GM03348 (cell line): ENCODE data around the gene MTMR1.

ENCODE experiments used
- DNase-seq: peaks from one replicate; pipeline ENCODE4 v3.0.0; 2012; ENCODE audit warnings: low spot score

Gene MTMR1

DNA sequence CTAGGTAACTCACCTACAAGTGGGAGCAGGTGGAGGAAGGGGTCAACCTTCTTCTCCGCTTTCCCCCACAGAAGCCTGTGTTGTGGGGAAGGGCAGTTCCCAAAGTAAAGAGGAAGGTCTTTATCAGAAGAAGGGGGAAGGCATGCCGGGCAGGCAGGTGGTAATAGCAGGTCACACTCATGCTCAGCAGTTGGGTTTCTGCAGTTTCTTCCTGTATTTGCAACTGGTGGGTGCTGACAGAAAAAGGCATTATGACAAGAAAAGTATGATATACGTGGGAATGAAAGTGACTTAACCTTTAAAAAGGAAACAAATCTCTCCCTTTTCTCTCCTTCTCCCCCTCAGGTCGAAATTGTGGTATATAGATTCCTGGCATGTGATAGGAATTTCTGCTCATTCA lies 3.7 kb downstream of the MTMR1 start:
- no peak for DNase-seq

DNA sequence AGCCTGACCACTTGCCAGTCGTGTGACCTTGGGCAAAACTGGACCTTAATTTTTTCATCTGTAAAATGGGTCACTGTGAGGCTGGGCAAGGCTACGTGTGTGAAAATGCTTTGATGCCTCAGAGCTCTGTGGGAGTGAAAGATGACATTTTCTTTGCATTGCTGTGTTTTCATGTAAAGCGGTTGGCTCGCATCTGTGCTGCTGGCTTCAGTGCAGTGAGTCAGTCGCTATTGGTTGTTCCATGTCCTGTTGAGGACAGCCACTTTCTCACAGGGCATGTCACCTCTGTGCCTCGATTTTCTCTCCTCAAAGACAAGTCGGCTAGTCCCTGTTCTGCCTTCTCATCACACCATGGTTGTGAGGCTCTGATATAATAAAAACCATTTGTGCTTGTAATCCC lies 4.4 kb downstream of the MTMR1 start:
- DNase-seq: no peak

DNA sequence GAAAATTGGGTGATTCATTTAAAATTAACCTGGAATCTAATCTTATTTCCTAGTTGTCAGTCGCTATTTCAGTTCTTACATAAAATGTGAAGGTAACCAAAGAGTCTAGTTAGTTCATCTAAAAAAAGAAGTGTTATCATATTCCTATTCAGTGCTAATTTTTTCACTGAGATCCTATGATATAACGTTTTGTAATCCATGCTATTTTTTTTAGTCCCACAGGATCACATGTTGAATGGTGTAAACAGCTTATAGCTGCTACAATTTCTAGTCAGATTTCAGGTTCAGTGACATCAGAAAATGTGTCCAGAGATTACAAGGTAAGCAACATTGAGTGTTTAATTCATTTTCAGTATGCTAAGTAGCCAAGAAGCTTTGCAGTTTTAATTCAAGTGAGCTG lies 5.8 kb downstream of the MTMR1 start:
- DNase-seq: no peak

DNA sequence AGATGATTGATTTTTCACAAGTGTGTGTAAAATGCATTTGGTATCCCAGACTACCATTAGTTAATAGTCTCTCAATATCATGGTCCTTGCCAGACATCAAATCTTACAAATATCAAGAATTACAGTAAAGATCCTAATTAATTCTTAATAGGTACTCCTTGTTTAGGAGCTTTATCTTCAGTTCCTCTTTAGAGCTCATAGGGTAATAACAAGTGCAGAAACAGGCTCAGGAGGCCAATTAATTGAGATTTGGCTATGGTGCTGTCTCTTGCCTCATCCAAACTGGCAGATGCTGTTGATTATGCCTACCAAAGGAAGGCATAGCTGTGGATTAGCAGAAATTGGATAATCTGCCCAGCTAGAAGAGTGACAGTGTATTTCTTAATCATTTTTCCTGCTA lies 6.9 kb downstream of the MTMR1 start:
- DNase-seq: no peak

DNA sequence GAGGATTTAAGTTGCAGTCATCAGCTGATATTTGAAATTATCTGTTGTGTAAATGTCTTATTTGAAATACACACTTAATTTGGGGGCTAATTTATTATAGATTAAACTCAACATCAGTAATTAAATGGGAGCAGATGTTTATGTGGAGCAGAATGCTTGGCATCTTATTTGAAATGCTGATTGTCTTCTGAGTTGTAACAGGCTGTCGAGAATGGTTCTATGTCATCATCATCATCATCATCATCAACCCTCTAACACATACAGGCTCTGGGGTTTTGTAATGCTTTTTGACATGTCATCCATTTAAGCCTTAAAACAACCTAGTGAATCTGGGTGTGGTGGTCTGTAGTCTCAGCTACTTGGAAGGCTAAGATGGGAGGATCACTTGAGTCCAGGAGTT lies 8.2 kb downstream of the MTMR1 start:
- DNase-seq: no peak

DNA sequence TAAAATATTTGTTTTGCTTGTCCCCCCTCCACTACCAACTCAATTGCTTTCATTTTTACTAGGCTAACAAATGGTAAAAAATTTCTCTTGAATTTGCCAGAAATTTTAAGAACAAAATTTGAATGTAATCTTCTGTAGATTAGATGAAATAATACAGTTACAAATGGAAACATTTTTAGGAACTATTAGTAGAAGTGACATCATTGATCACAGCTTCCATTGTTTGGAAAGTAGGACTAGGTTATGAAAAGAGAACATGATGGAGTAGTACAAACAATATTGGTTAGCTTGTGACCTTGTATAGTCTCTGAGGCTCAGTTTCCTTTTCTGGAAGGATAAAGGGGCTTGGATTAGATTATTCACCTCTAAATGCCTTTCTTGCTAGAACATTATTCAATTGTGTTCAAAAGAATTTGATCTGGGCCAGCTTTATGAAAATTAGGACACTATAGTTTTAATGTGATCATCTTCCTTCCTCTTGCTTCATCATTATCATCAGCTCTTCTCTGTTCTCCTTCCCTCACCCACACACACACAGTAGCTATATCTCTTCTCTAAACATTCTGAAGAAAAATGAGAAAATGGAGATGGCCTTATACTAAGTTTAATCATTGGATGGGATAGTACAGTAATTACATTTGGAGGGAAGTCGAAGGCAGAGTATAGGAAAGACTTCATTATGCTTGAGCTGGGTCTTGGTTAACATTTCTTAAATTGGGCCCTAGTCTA lies 9.9 kb downstream of the MTMR1 start:
- no peak for DNase-seq

DNA sequence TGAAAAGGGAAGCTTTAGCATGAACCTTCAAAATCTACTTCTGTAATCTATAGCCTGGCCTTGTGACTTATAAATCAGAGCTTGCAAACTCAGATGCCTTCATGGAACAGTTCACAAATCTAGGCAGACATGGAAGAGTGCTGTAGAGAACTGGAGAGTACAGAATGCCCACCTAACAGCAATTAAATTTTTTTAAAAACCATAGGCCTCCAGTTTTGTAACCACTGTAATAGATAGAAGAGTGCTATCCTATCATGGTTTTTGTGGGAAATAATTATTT lies 10.4 kb downstream of the MTMR1 start:
- DNase-seq: no peak

DNA sequence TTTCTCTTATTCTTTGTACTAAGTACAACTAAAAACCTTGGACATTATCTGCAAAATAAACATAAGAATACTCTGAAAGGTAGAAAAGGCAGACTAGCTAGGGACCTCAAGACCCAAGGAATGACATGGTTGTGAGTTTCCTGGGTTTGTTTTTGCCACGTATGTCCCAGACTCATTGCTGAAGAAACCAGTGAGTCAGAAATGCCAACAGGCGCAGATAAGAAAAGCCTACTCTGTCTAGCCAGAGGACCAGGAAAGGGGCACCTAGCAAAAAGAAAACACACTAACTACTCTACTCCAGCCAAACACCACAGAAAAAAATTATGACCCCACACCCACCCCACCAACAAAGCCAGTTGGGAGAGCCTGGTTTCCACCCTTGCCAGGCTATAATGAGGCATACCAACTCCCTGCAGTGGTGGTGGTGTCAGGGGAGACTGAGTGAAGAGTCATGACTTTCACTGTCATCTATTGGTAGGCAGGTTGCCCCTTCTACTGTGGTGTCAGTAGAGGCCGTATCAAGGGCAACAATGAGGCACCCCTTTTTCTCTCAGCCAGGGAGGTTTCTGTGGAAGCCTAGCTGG lies 10.9 kb downstream of the MTMR1 start:
- no peak for DNase-seq

DNA sequence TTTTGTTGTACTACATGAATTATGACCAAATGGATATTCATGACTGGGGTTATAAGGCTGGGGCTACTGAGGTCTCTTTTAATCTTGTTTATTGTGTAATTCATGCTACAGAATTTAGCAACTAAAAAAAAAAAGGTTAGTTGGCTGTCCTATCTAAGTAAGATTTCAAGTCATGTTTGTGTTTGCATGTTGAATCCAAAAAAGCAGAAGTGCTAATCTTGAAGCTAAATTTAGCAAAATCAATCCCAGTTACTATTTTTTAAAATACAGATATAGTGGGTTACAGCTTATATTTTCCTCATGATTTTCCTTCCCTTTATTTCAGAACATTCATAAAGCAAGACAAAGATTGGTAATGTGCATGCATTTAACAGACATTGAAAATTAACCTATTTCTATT lies 19.4 kb downstream of the MTMR1 start:
- no peak for DNase-seq

DNA sequence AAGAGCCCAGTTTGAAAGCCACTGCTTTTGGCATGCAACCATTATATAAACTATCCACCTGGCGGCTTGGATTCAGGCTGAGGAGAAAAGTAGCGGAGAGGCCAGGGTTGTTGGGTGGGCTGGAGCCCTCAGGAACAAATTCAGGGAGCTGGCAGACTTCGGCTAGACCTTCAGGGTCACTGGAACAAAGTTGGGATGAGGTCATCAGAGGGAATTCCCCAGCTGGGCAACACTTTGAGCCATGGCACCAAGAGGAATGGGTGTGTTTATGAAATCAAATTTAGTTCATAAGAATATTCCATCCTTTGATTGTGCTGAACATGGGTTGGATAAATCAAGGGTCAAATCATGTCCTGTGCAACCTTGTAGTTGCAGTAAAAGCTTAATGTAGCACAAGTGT lies 22.0 kb downstream of the MTMR1 start:
- no peak for DNase-seq

DNA sequence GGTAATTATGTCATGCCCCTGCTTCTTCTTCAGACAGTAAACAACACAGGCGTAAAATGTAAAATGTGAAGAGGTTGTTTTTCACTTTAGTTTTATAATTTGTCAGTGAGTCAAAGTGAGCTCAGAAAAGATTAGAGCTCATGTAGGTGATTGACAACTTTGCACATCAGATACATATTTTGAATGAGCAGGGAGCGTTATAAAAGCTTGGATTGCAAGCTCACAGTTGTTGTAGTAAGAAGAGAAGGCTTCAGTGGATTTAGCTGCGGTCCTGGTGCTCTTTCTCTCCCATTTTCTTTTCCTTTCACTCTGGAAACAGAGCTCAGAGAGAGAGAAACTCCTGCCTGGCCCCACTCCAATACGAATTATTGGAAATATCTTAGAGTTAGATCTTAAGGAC lies 26.4 kb downstream of the MTMR1 start:
- DNase-seq: no peak

DNA sequence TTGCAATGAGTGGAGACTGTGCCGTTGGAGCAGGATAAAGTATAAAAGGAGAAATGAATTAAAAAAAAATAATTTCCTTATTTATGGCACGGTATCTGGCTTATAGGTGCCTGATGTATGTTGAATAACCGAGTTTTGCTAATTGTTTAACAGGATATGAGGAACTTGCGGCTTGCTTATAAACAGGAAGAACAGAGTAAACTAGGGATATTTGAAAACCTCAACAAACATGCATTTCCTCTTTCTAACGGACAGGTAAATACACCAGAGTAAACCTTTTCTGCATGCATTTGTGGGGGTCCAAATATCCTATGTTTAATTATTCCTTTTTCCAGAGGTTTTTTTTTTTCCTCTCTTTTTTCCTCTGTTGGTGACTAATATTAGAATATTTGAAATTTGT lies 36.8 kb downstream of the MTMR1 start:
- DNase-seq: no peak

DNA sequence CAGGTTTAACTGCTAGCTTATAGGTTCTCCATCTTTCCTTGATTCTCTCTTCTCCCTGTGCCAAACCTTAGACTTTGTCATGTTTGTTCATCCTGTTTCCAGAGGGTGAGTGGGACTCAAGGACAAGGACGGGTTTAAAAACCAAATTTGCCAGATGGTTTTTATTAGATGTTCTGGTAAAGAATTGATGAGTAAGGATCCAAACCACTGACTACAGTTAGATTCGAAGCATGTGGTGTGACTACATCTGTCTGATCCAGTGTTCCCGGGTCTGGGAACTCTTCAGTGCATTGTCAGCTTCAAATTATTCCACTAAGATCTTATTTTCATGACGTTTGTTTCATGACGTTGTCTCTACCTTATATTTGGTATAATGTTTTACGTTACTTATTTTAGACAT lies 37.5 kb downstream of the MTMR1 start:
- DNase-seq: peak; percentile 66

DNA sequence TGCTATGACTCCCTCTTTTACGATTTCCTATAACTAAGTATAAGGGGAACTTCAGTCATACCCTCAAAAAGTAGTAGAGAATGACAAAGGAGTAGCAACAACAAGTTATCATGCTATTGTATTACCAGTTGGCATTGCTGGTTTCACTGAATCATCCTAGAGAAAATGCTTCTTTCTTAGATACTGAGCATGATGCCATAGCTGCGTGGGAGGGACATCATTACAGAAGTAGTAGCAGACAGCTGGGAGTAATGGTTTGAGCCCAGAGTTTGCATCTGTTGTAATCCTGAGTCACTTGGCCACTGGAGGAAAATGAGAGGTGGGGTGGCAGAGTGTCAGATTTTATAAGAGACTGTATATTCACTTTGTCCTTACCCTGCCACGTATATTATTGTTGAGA lies 38.6 kb downstream of the MTMR1 start:
- DNase-seq: peak; percentile 76

DNA sequence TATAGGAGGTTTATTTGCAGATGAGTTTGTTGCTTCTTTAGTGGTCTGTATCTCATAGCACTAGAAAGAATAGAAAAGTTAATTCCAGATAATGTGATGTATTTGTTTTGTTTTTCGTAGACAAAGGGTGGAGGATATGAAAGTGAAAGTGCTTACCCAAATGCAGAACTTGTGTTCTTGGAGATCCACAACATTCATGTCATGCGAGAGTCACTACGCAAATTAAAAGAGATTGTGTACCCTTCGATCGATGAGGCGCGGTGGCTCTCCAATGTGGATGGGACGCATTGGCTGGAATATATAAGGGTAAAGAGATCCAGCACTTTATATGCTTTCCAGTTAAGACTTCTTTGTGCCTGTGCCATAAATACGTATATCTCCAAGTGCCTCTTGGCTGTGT lies 43.3 kb downstream of the MTMR1 start:
- DNase-seq: no peak

DNA sequence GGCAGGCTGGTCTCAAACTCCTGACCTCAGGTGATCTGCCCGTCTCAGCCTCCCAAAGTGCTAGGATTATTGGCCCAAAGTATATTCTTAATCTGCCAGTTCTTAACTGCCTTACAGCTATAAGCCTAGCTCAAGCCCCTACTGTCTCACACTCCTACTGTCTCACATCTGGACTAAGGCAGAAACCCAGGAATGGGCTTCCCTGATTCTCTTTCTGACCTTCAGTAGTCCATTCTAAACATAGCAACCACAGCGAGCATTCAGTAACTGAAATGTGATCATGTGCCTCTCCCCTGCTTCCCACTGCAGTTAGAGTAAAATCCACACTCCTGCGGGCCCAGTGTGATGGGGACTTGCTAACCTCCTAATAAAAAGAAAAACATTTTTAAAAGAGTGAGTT lies 58.9 kb downstream of the MTMR1 start:
- DNase-seq: no peak

DNA sequence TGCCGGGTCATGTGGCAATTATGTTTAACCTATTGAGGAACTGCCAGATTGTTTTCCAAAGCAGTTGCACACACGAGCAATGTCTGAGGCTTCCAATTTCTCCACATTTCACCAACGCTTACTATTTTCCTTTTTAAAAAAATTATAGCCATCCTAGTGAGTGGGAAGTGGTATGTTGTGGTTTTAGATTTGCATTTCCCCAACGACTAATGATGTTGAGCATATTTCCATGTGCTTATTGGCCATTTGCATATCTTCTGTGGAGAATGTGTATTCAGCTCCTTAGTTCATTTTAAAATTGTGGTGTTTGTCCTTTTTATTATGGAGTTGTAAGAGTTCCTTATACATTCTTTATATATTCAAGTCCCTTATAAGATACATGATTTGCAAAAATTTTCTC lies 60.2 kb downstream of the MTMR1 start:
- DNase-seq: no peak

DNA sequence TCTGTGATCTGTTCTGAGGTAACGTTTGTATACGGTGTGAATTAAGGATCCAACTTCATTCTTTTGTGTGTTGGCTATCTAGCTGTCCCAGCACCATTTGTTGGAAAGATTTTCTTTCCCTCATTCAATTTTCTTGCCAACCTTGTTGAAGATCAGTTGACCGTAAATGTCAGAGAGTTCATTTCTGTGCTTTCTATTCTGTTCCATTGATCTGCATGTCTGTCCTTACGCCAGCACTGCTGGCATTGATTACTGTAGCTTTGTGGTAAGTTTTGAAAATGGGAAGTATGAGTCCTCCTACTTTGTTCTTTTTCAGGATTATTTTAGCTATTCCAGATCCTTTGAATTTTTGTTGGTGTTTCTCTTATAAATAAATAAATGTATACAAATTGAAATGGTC lies 60.8 kb downstream of the MTMR1 start:
- no peak for DNase-seq

DNA sequence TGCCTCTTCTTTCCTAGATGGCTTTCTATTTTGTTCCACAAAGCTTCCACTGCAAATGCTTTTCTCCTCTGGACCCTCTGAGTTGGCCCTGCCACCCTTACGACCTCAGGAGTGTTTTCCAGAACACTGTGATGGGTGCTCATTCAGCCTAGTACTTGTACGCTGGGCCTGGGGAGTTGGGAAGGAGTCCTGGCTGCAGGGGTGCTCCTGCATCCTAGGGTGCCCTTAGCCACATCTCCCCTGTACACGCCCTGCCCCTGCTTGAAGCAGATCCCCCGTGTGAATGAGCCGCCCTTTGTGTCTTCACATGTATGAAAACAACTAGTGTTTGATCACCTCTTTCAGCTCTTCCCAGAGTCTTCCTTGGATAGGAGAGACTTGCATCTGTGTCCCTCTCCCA lies 64.2 kb downstream of the MTMR1 start:
- no peak for DNase-seq

DNA sequence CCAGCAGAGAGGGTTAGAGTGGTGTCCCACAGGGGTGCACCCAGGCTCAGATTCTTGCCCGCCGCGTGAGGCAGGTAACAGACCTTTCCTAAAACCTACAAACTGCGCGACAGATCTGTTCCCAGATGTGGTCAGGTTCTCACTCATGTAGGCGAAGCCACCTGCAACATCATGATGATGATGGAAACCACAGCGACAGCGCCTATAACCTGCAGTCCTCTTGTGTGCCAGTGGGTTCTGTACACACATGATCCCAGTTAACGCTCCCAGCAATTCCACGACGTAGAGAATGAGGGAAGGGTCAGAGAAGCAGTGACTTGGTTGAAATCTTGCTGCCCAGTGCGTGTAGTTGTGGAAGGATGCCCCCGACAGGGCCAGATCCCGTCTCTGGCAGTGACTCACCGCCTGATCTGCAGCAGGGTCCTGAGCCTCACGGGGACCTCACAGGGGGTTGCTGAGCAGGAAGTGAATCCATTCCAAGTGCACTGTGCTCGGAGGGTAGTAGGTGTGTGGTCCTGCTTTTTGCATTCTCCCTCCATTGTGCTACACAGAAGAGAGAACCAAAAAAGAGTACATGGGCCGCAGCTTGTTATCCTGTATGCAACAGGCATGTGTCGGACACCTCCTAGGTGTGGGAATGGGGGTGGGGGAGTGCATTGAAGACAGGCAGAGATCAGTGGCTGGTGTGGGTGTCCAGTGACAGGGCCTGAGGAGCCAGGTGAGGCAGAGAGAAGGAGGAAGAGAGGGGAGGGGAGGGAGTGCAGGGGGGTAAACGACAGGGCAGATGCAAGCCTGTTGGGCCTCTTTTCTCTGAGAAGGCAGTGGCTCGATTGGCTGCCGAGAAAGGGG lies 66.6 kb downstream of the MTMR1 start:
- DNase-seq: no peak

DNA sequence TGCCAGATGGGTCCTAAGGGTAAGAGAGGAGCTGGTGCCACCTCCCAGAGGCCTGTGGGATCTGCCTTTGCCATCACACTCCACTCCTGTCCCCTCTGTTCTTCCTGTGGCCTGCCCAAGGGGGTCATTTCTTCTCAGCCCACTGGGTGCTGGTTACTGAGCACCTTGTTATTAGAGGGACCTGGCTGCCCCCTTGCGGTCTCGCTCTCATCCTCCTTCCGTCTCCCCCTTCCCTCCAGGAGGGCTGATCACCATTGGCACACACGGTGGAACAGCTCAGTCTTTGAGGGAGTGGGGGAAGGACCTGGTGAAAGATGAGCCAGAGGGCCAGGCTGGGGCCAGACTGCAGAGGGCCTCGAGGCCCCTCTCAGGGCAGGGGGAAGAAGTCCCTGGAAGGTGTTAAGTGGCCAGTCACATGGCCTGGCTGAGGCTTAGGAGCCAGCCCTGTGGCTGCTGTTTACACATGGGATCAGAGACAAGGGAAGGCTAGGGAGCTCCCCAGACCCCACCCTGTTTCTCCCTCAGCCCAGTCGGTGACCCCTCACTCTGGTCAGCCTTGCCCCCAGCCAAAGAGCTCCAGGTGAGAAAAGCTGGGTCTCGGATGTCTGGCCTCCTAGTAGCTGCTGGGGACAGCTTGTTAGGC lies 68.1 kb downstream of the MTMR1 start:
- DNase-seq: no peak

DNA sequence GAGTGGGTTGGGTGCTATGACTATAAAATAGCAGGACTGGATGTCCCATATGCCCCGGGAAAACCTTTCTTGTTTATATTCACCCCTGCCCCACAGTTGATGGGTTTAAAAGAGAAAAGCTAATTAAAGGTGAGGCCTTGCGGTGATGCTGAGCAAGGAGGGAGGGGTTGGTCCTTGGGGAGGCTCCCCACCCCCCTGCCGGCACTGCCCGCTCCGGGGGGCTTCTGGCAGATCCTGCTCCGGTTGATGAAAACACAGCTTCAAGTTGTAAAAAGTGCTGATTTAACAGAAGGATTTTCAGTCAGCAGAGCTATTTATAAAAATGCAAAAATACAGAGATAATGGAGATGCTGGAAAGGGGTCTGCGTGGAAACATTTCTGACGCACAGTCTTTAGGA lies 68.6 kb downstream of the MTMR1 start:
- no peak for DNase-seq
